ENCODE data around the gene MORC2. TPM values are rescaled to one million over a fixed set of nuclear protein-coding genes. Genes with fewer than 3 reads are reported as not detected.

MORC2 gene
- polyA plus RNA-seq, 1 experiment, result 9.0 TPM

DNA sequence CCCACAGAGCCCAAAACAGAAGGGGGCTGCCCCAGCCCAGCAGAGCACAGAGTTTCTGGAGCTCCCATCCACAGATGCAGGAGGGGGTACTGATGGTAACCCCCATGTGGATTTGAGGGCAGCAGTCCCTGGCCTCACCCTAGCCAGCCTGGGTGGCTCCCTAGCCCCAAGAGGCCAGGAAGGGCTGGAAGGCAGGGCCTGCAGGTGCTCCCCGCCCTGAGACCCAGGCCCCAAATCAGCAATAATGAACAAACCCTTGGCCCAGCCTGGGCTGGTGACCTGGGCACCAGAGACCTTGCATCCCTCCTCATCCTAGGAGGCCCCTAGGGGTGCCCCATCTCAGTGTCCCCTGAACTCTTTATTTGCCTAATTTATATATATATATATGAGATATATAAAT lies 61.6 kb downstream of the MORC2 start:
- CTCF ChIA-PET, result interaction anchor here (0.7 to 1.8 kb wide), 5 partner anchors 12 to 273 kb away, joined by 3 to 6 read pairs (median 5); no protein-coding TSS in a partner anchor

DNA sequence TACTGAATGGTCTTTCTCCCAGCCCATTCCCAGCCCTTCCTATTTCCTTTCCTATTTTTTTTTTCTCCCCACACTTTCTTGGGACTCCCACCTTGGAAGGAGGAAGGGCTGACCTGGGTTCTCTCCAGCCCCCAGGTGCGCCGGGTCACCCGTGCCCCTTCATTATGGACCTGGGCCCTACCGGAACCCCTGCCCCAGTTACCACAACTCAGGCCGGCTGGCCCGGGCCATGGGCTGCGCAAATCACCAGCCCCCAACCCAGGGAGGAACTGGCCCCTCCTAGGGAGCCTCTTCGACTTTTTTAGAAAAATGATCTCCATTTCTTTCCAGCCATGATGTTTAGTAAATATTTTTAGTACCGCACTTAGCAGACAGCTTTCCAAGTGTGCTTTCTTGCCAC lies 62.2 kb downstream of the MORC2 start:
- no peaks in the 10 kb centered on the region for H3K36me3 ChIP-seq (ENCODE audit: control insufficient read depth, insufficient read depth, low read length)
- no peaks in the 10 kb centered on the region for H3K27me3 ChIP-seq (ENCODE audit: control insufficient read depth, insufficient read depth, low read length)
- TF ChIP-seq, protein P1, sequence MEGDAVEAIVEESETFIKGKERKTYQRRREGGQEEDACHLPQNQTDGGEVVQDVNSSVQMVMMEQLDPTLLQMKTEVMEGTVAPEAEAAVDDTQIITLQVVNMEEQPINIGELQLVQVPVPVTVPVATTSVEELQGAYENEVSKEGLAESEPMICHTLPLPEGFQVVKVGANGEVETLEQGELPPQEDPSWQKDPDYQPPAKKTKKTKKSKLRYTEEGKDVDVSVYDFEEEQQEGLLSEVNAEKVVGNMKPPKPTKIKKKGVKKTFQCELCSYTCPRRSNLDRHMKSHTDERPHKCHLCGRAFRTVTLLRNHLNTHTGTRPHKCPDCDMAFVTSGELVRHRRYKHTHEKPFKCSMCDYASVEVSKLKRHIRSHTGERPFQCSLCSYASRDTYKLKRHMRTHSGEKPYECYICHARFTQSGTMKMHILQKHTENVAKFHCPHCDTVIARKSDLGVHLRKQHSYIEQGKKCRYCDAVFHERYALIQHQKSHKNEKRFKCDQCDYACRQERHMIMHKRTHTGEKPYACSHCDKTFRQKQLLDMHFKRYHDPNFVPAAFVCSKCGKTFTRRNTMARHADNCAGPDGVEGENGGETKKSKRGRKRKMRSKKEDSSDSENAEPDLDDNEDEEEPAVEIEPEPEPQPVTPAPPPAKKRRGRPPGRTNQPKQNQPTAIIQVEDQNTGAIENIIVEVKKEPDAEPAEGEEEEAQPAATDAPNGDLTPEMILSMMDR (IDR thresholded peaks at IDR 0.05; ENCODE audit: insufficient read depth, low read depth, low read length), result no peak
- ChIA-PET POLR2A (no interaction called here), CTCF (interaction anchor here (0.8 to 1.8 kb wide), 5 partner anchors 12 to 272 kb away, joined by 3 to 5 read pairs (median 4); no protein-coding TSS in a partner anchor)
- DNase-seq (ENCODE audit: low read depth), result no peak
- H3K4me3 ChIP-seq (ENCODE audit: low read depth, low read length), result no peak overlapping the region

More for the DNA sequence above, 61.6 kb downstream of the MORC2 start:
- TF ChIP-seq, protein P1 (IDR thresholded peaks at IDR 0.05; ENCODE audit: insufficient read depth, low read depth, low read length), result no peak
- no peak for DNase-seq (ENCODE audit: low read depth)
- Histone ChIP-seq H3K27me3 (ENCODE audit: control insufficient read depth, insufficient read depth, low read length) (no peaks in the 10 kb centered on the region), H3K36me3 (ENCODE audit: control insufficient read depth, insufficient read depth, low read length) (no peaks in the 10 kb centered on the region), H3K4me3 (ENCODE audit: low read depth, low read length) (no peak overlapping the region)
- POLR2A ChIA-PET, result no interaction called here

DNA sequence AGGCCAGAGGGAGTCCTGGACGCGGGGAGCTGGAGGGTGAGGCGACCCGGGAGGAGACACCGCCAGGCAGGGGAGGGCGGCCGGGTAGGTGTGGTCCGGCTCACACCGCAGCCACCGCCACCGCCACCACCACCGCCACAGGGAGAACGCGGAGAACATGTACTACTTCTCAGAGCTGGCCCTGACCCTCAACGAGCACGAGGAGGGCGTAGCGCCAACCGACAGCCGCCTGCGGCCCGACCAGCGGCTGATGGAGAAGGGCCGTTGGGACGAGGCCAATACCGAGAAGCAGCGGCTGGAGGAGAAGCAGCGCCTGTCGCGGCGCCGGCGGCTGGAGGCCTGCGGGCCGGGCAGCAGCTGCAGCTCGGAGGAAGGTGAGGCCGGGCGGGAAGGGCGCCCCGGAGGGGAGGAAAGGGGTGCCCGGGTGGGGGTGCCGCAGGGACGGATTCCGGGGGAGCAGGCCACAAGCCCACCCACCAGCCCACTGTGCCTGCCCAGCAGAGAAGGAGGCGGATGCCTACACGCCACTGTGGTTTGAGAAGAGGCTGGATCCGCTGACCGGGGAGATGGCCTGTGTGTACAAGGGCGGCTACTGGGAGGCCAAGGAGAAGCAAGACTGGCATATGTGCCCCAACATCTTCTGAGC lies 62.8 kb downstream of the MORC2 start:
- ChIA-PET CTCF (interaction anchor here (1.3 kb wide), 1 partner anchor 14 kb away, joined by 3 read pairs; no protein-coding TSS in a partner anchor), POLR2A (no interaction called here)
- H3K36me3 ChIP-seq (ENCODE audit: control insufficient read depth, insufficient read depth, low read length), result no peaks in the 10 kb centered on the region
- TF ChIP-seq, protein P1 (IDR thresholded peaks at IDR 0.05; ENCODE audit: insufficient read depth, low read depth, low read length), result no peak
- no peaks in the 10 kb centered on the region for H3K27me3 ChIP-seq (ENCODE audit: control insufficient read depth, insufficient read depth, low read length)
- no peak overlapping the region for H3K4me3 ChIP-seq (ENCODE audit: low read depth, low read length)
- no peak for DNase-seq (ENCODE audit: low read depth)

DNA sequence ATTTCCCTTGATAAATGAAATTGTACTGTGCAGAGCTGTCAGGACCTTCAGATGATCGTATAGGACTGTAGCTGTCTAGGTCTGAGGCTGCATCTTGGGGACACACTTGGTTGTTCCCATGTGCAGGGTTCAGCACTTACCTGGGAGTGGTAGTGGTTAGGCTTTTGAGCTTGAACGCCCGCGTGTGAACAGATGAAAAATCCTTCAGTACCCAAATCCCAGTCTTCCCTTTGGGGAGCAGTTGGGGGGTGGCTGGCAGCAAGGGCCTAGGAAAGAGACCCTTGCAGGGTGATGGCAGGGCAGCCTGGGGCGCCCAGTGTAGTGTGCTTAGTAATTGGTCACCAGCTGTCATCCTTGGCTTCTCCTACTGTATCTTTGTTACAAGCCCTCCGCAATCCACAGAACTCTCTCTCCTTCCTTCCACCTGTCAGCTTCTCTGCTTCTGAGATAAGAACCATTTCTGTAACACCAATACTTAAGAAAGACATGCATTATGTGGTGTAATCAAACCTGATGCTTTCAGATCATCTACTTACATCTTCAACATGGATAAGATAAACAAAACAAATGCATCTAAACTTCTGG lies 64.6 kb downstream of the MORC2 start:
- TF ChIP-seq, protein P1 (IDR thresholded peaks at IDR 0.05; ENCODE audit: insufficient read depth, low read depth, low read length), result no peak
- DNase-seq (ENCODE audit: low read depth), result no peak
- ChIA-PET CTCF (interaction anchor here (1.1 to 3.7 kb wide), 3 partner anchors 14 to 269 kb away, joined by 3 to 21 read pairs (median 18); no protein-coding TSS in a partner anchor), POLR2A (no interaction called here)
- no peak overlapping the region for H3K4me3 ChIP-seq (ENCODE audit: low read depth, low read length)
- H3K27me3 ChIP-seq (ENCODE audit: control insufficient read depth, insufficient read depth, low read length), result no peaks in the 10 kb centered on the region
- H3K36me3 ChIP-seq (ENCODE audit: control insufficient read depth, insufficient read depth, low read length), result no peaks in the 10 kb centered on the region

DNA sequence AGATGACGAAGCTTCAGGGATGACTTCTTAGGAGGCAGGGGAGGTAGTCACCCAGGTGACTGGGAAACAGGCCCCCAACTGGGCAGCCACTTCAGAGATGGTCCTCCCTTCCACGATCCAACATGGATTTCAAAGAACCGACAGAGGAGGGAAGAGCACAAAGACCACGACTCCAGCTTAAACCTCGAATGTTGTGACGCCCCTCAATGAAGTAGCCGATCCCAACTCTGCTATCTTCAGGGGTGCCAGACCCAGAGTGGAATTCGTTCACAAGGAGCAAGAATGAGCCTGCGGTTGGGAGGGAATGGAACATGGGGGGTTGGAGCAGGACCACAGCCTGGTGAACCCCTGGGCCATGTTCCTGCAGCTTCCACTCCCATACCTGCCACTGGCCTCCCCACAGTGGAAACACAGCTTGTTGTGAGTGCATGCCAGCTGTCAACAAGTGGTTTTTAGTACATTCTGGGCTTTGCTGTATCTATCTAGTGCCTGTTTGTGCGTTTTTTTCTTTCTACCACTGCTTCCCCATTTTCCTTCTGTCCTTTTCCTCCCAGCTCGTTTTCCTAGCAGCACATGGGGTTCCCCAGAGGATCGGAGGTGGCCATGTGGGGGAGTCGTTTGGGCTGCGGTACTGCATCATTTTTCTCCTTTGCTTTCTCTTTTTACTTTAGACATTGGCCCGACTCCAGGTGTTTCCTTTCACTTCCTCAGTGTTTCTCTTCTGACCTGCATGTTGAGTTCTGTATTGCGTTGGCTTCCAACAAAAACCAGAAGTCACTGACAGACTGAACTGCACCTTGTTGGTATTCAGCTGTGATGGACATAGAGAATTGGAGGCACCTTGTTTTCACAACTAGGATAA lies 65.8 kb downstream of the MORC2 start:
- no peak for DNase-seq (ENCODE audit: low read depth)
- POLR2A ChIA-PET, result no interaction called here
- no peaks in the 10 kb centered on the region for H3K27me3 ChIP-seq (ENCODE audit: control insufficient read depth, insufficient read depth, low read length)
- TF ChIP-seq, protein P1 (IDR thresholded peaks at IDR 0.05; ENCODE audit: insufficient read depth, low read depth, low read length), result no peak
- H3K4me3 ChIP-seq (ENCODE audit: low read depth, low read length), result no peak overlapping the region
- CTCF ChIA-PET, result interaction anchor here (1.8 to 3.7 kb wide), 3 partner anchors 12 to 140 kb away, joined by 7 to 21 read pairs (median 18); no protein-coding TSS in a partner anchor
- H3K36me3 ChIP-seq (ENCODE audit: control insufficient read depth, insufficient read depth, low read length), result no peaks in the 10 kb centered on the region
